Activated T-cell treated with anti-CD3 and anti-CD28 coated beads for 24 hours (primary cell): ENCODE results near the gene PRICKLE1.
"Not testable (repeated sequence)": the region's sequence is repeated elsewhere in the genome, so short reads cannot be mapped to it uniquely, and the experiment has no call there.

Experiments used
- DNase-seq: peaks from one replicate; pipeline ENCODE4 v3.0.0-alpha.2; 2020; ENCODE audit warnings: low read depth

Gene PRICKLE1

GRCh38 chr12:42556917-42557316 lies 32.6 kb downstream of the PRICKLE1 start:
- DNase-seq: no peak

- DNase-seq: no peak
Measured at GRCh38 chr12:42552822-42553221, 36.7 kb downstream of the PRICKLE1 start.

GRCh38 chr12:42550800-42551199 lies 38.7 kb downstream of the PRICKLE1 start:
- no peak for DNase-seq

- no peak for DNase-seq
Measured at GRCh38 chr12:42546709-42547108, 42.8 kb downstream of the PRICKLE1 start.

- no peak for DNase-seq
Measured at GRCh38 chr12:42541965-42542364, 47.6 kb downstream of the PRICKLE1 start.

- DNase-seq: not testable (repeated sequence)
Measured at GRCh38 chr12:42541308-42541707, 48.2 kb downstream of the PRICKLE1 start.

GRCh38 chr12:42539696-42540095 lies 49.9 kb downstream of the PRICKLE1 start:
- no peak for DNase-seq

- no peak for DNase-seq
Measured at GRCh38 chr12:42538203-42538602, 51.3 kb downstream of the PRICKLE1 start.

- no peak for DNase-seq
Measured at GRCh38 chr12:42534184-42534838, 55.2 kb downstream of the PRICKLE1 start.

- DNase-seq: no peak
Measured at GRCh38 chr12:42530284-42530683, 59.3 kb downstream of the PRICKLE1 start.

- DNase-seq: no peak
Measured at GRCh38 chr12:42525444-42525843, 64.1 kb downstream of the PRICKLE1 start.

GRCh38 chr12:42524716-42525115 lies 64.8 kb downstream of the PRICKLE1 start:
- DNase-seq: no peak

GRCh38 chr12:42516573-42516972 lies 73.0 kb downstream of the PRICKLE1 start:
- DNase-seq: no peak

GRCh38 chr12:42511656-42512055 lies 77.9 kb downstream of the PRICKLE1 start:
- DNase-seq: no peak

- no peak for DNase-seq
Measured at GRCh38 chr12:42510823-42511222, 78.7 kb downstream of the PRICKLE1 start.

- DNase-seq: no peak
Measured at GRCh38 chr12:42508913-42509460, 80.6 kb downstream of the PRICKLE1 start.

- no peak for DNase-seq
Measured at GRCh38 chr12:42507565-42507964, 82.0 kb downstream of the PRICKLE1 start.

GRCh38 chr12:42507081-42507480 lies 82.5 kb downstream of the PRICKLE1 start:
- no peak for DNase-seq

- DNase-seq: no peak
Measured at GRCh38 chr12:42504049-42504448, 85.5 kb downstream of the PRICKLE1 start.

GRCh38 chr12:42502682-42503081 lies 86.9 kb downstream of the PRICKLE1 start:
- no peak for DNase-seq

GRCh38 chr12:42498549-42499247 lies 90.8 kb downstream of the PRICKLE1 start:
- no peak for DNase-seq

GRCh38 chr12:42496886-42497285 lies 92.7 kb downstream of the PRICKLE1 start:
- DNase-seq: no peak

GRCh38 chr12:42495244-42495643 lies 94.3 kb downstream of the PRICKLE1 start:
- DNase-seq: no peak

GRCh38 chr12:42492267-42492666 lies 97.3 kb downstream of the PRICKLE1 start:
- DNase-seq: no peak
